ENCODE data around the gene LCE7A. TPM values are rescaled to one million over a fixed set of nuclear protein-coding genes. Genes with fewer than 3 reads are reported as not detected.

Gene LCE7A
- total RNA-seq, 1 experiment from 2014 or later, result not detected

GRCh38 chr1:152873495-152873894, 13.7 kb downstream of the LCE7A start:
- DNase-seq (ENCODE audit: low spot score), result no peak
- CTCF ChIA-PET, result no interaction called here
- no peaks in the 10 kb centered on the region; the same call in 1 of the 2 replicates for H3K27me3 Mint-ChIP-seq (ENCODE audit: low read depth)
- H3K27ac Mint-ChIP-seq, result no peak overlapping the region
- H3K36me3 Mint-ChIP-seq, result no peaks in the 10 kb centered on the region
- H3K9me3 Mint-ChIP-seq, result peaks cover 7% of the 10 kb centered on the region
- no peak for TF ChIP-seq CDX4 (CRISPR knock-in tag; IDR thresholded peaks at IDR 0.05; ENCODE audit: borderline replicate concordance)
- no peaks in the 10 kb centered on the region for H3K4me1 Mint-ChIP-seq
- POLR2A ChIA-PET, result no interaction called here
- no peak overlapping the region for H3K4me3 Mint-ChIP-seq
- no peak for ATAC-seq

- Mint-ChIP-seq H3K9me3 (peaks cover 21% of the 10 kb centered on the region), H3K4me1 (no peaks in the 10 kb centered on the region), H3K27ac (no peak overlapping the region), H3K4me3 (no peak overlapping the region), H3K36me3 (no peaks in the 10 kb centered on the region; the same call in 1 of the 2 replicates), H3K27me3 (ENCODE audit: low read depth) (no peaks in the 10 kb centered on the region; the same call in 1 of the 2 replicates)
- ATAC-seq (no peak), DNase-seq (ENCODE audit: low spot score) (no peak)
- POLR2A ChIA-PET, result no interaction called here
- TF ChIP-seq ELF4 (CRISPR knock-in tag; IDR thresholded peaks at IDR 0.05; ENCODE audit: low read depth) (no peak), ATF2 (CRISPR knock-in tag; IDR thresholded peaks at IDR 0.05; ENCODE audit: borderline replicate concordance, low read depth) (no peak), NR1H2 (CRISPR knock-in tag; IDR thresholded peaks at IDR 0.05) (no peak), ZNF317 (CRISPR knock-in tag; IDR thresholded peaks at IDR 0.05; ENCODE audit: borderline replicate concordance, low read depth) (no peak), ATF6 (CRISPR knock-in tag; IDR thresholded peaks at IDR 0.05) (no peak), NFYB (CRISPR knock-in tag; conservative IDR thresholded peaks at IDR 0.05; ENCODE audit: low read depth) (no peak), CREB1 (CRISPR knock-in tag; IDR thresholded peaks at IDR 0.05) (no peak), MYBL2 (CRISPR knock-in tag; IDR thresholded peaks at IDR 0.05) (no peak)
- CTCF ChIA-PET, result no interaction called here
These were observed 17.0 kb downstream of the LCE7A start for GRCh38 chr1:152876827-152877226.

- no peaks in the 10 kb centered on the region; the same call in 1 of the 2 replicates for H3K27me3 Mint-ChIP-seq (ENCODE audit: low read depth)
- no peak for ATAC-seq
- DNase-seq (ENCODE audit: low spot score), result peak; percentile 75
- H3K4me3 Mint-ChIP-seq, result no peak within 1 kb of the TSS
- H3K36me3 Mint-ChIP-seq, result peaks cover 3% of the 10 kb centered on the region
- CTCF ChIA-PET, result interaction anchor here (0.6 to 3.6 kb wide), 37 partner anchors 9 to 414 kb away, joined by 3 to 60 read pairs (median 5); no protein-coding TSS in a partner anchor
- H3K27ac Mint-ChIP-seq, result no peak within 1 kb of the TSS
- H3K9me3 Mint-ChIP-seq, result peaks cover 24% of the 10 kb centered on the region
- TF ChIP-seq IRF2 (CRISPR knock-in tag; IDR thresholded peaks at IDR 0.05; ENCODE audit: borderline replicate concordance, low read depth) (no peak), JUN (CRISPR knock-in tag; IDR thresholded peaks at IDR 0.05) (no peak), SMAD3 (CRISPR knock-in tag; IDR thresholded peaks at IDR 0.05; ENCODE audit: borderline replicate concordance) (no peak), RORB (CRISPR knock-in tag; IDR thresholded peaks at IDR 0.05) (no peak), ETV6 (CRISPR knock-in tag; IDR thresholded peaks at IDR 0.05) (no peak), CDX4 (CRISPR knock-in tag; IDR thresholded peaks at IDR 0.05; ENCODE audit: borderline replicate concordance) (no peak), ZNF396 (CRISPR knock-in tag; IDR thresholded peaks at IDR 0.05; ENCODE audit: borderline replicate concordance) (no peak), CTCF (IDR thresholded peaks at IDR 0.05) (peak; percentile 47)
- POLR2A ChIA-PET, result no interaction called here
- no peaks in the 10 kb centered on the region for H3K4me1 Mint-ChIP-seq
These were observed 18.2 kb downstream of the LCE7A start, which contains the start of gene SMCP for GRCh38 chr1:152878042-152878441. Gene SMCP (plus strand): TSS chr1:152878322. CDS start chr1:152884423, 6,101 bp downstream.

Measured in WTC11 (cell line).